ENCODE results near the gene DMAC1. TPM values are rescaled to one million over a fixed set of nuclear protein-coding genes. Genes with fewer than 3 reads are reported as not detected.

The DMAC1 gene
- 10 to 100 TPM; 75.2 to 83.3 (median 82.6) TPM for polyA plus RNA-seq (ENCODE audit: insufficient read length in 3 of 3)
- long read RNA-seq, donor 1, transcript DMAC1-201 (2 exons, 2,755 nt), result major isoform, 144 of 156 reads
- long read RNA-seq, donor 1, partial matches to known transcripts, result 0 of 156 reads
- long read RNA-seq, donor 1, other reads (novel, unspliced or antisense), result 12 of 156 reads
- long read RNA-seq, donor 2, transcript DMAC1-201 (2 exons, 2,755 nt), result major isoform, 151 of 176 reads
- long read RNA-seq, donor 2, partial matches to known transcripts, result 8 of 176 reads
- long read RNA-seq, donor 2, other reads (novel, unspliced or antisense), result 17 of 176 reads
- long read RNA-seq, donor 3, transcript DMAC1-201 (2 exons, 2,755 nt), result major isoform, 131 of 149 reads
- long read RNA-seq, donor 3, partial matches to known transcripts, result 0 of 149 reads
- long read RNA-seq, donor 3, other reads (novel, unspliced or antisense), result 18 of 149 reads
- long read RNA-seq, donor 4, transcript DMAC1-201 (2 exons, 2,755 nt), result major isoform, 134 of 177 reads
- long read RNA-seq, donor 4, partial matches to known transcripts, result 29 of 177 reads
- long read RNA-seq, donor 4, other reads (novel, unspliced or antisense), result 14 of 177 reads
- long read RNA-seq, donor 5, transcript DMAC1-201 (2 exons, 2,755 nt), result major isoform, 98 of 112 reads
- long read RNA-seq, donor 5, partial matches to known transcripts, result 0 of 112 reads
- long read RNA-seq, donor 5, other reads (novel, unspliced or antisense), result 14 of 112 reads
- long read RNA-seq, donor 6, transcript DMAC1-201 (2 exons, 2,755 nt), result major isoform, 90 of 126 reads
- long read RNA-seq, donor 6, partial matches to known transcripts, result 23 of 126 reads
- long read RNA-seq, donor 6, other reads (novel, unspliced or antisense), result 13 of 126 reads
- long read RNA-seq, donor 7, transcript DMAC1-201 (2 exons, 2,755 nt), result major isoform, 186 of 219 reads
- long read RNA-seq, donor 7, partial matches to known transcripts, result 0 of 219 reads
- long read RNA-seq, donor 7, other reads (novel, unspliced or antisense), result 33 of 219 reads
- long read RNA-seq, donor 8, transcript DMAC1-201 (2 exons, 2,755 nt), result major isoform, 58 of 58 reads
- long read RNA-seq, donor 8, partial matches to known transcripts, result 0 of 58 reads
- long read RNA-seq, donor 8, other reads (novel, unspliced or antisense), result 0 of 58 reads
- long read RNA-seq, donor 9, transcript DMAC1-201 (2 exons, 2,755 nt), result major isoform, 158 of 174 reads
- long read RNA-seq, donor 9, partial matches to known transcripts, result 0 of 174 reads
- long read RNA-seq, donor 9, other reads (novel, unspliced or antisense), result 16 of 174 reads
- long read RNA-seq, donor 10, transcript DMAC1-201 (2 exons, 2,755 nt), result major isoform, 99 of 126 reads
- long read RNA-seq, donor 10, partial matches to known transcripts, result 27 of 126 reads
- long read RNA-seq, donor 10, other reads (novel, unspliced or antisense), result 0 of 126 reads
- long read RNA-seq, donor 11, transcript DMAC1-201 (2 exons, 2,755 nt), result major isoform, 116 of 136 reads
- long read RNA-seq, donor 11, partial matches to known transcripts, result 0 of 136 reads
- long read RNA-seq, donor 11, other reads (novel, unspliced or antisense), result 20 of 136 reads
- long read RNA-seq, donor 12, transcript DMAC1-201 (2 exons, 2,755 nt), result major isoform, 131 of 169 reads
- long read RNA-seq, donor 12, partial matches to known transcripts, result 13 of 169 reads
- long read RNA-seq, donor 12, other reads (novel, unspliced or antisense), result 25 of 169 reads
- long read RNA-seq, donor 13, transcript DMAC1-201 (2 exons, 2,755 nt), result major isoform, 104 of 111 reads
- long read RNA-seq, donor 13, partial matches to known transcripts, result 7 of 111 reads
- long read RNA-seq, donor 13, other reads (novel, unspliced or antisense), result 0 of 111 reads
- long read RNA-seq, donor 14, result 0 reads
- long read RNA-seq, donor 15, transcript DMAC1-201 (2 exons, 2,755 nt), result major isoform, 161 of 178 reads
- long read RNA-seq, donor 15, partial matches to known transcripts, result 10 of 178 reads
- long read RNA-seq, donor 15, other reads (novel, unspliced or antisense), result 7 of 178 reads
- long read RNA-seq, donor 16, transcript DMAC1-201 (2 exons, 2,755 nt), result major isoform, 158 of 182 reads
- long read RNA-seq, donor 16, partial matches to known transcripts, result 16 of 182 reads
- long read RNA-seq, donor 16, other reads (novel, unspliced or antisense), result 8 of 182 reads

- peak; percentile 87 for DNase-seq
Measured at GRCh38 chr9:7799234-7799943, at the start of gene DMAC1. Gene DMAC1, minus strand, starts transcription at chr9:7799778. Its CDS starts 44 bp downstream, at chr9:7799734.

GRCh38 chr9:7849362-7849761 lies 49.8 kb upstream of the DMAC1 start:
- no peak for DNase-seq

- no peak for DNase-seq
Measured at GRCh38 chr9:7848498-7848897, 48.9 kb upstream of the DMAC1 start.

- no peak for DNase-seq
Measured at GRCh38 chr9:7844242-7844641, 44.7 kb upstream of the DMAC1 start.

GRCh38 chr9:7841831-7842230 lies 42.3 kb upstream of the DMAC1 start:
- DNase-seq, result no peak

GRCh38 chr9:7834531-7834930 lies 35.0 kb upstream of the DMAC1 start:
- DNase-seq, result no peak

- no peak for DNase-seq
Measured at GRCh38 chr9:7828334-7828733, 28.8 kb upstream of the DMAC1 start.

- DNase-seq, result no peak
Measured at GRCh38 chr9:7827792-7828191, 28.2 kb upstream of the DMAC1 start.

GRCh38 chr9:7827056-7827455 lies 27.5 kb upstream of the DMAC1 start:
- no peak for DNase-seq

GRCh38 chr9:7823651-7824050 lies 24.1 kb upstream of the DMAC1 start:
- no peak for DNase-seq

GRCh38 chr9:7819984-7820383 lies 20.4 kb upstream of the DMAC1 start:
- no peak for DNase-seq

- no peak for DNase-seq
Measured at GRCh38 chr9:7816021-7816420, 16.4 kb upstream of the DMAC1 start.

- DNase-seq, result no peak
Measured at GRCh38 chr9:7813030-7813429, 13.5 kb upstream of the DMAC1 start.

GRCh38 chr9:7811677-7812076 lies 12.1 kb upstream of the DMAC1 start:
- DNase-seq, result peak; percentile 19

GRCh38 chr9:7802666-7803065 lies 3.1 kb upstream of the DMAC1 start:
- no peak for DNase-seq

GRCh38 chr9:7799944-7800285 lies 337 bp upstream of the DMAC1 start:
- no peak for DNase-seq

GRCh38 chr9:7794196-7794595 lies 5.4 kb downstream of the DMAC1 start:
- DNase-seq, result no peak

- DNase-seq, result peak; percentile 19
Measured at GRCh38 chr9:7791394-7791793, 8.2 kb downstream of the DMAC1 start.

GRCh38 chr9:7790819-7791182 lies 8.8 kb downstream of the DMAC1 start:
- DNase-seq, result no peak
